ENCODE data around the gene ALOX15B.

The ALOX15B gene

GRCh38 chr17:8039611-8040168 is 831 bp downstream of the ALOX15B start:
- DNase-seq (ENCODE audit: low read depth in 2 of 3, low spot score in 1 of 3) = no peak

GRCh38 chr17:8041249-8041928 is 2.5 kb downstream of the ALOX15B start:
- DNase-seq (ENCODE audit: low read depth in 2 of 3, low spot score in 1 of 3) = peak in 1 of 3 donors; percentile 22

DNA sequence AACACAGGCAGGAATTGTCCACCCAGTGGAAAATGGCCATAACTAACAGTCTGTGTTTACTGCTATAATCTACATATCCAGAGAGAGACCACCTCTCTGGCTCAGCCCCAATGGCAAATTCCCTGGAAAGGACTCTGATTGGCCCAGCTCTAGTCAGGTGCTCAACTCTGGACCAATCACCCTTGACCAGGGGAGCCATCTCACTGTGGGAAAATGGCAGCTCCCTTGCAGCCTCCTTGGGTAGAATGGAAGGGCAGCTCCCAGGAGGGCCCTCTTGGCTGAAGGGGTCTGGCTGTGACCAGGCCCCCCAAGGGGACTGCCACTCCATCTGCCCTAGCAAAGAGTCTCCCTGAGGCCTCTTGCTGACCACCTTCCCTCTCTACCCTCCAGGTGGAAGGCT is 3.1 kb downstream of the ALOX15B start:
- no peak for DNase-seq (ENCODE audit: low read depth in 2 of 3, low spot score in 1 of 3)

DNA sequence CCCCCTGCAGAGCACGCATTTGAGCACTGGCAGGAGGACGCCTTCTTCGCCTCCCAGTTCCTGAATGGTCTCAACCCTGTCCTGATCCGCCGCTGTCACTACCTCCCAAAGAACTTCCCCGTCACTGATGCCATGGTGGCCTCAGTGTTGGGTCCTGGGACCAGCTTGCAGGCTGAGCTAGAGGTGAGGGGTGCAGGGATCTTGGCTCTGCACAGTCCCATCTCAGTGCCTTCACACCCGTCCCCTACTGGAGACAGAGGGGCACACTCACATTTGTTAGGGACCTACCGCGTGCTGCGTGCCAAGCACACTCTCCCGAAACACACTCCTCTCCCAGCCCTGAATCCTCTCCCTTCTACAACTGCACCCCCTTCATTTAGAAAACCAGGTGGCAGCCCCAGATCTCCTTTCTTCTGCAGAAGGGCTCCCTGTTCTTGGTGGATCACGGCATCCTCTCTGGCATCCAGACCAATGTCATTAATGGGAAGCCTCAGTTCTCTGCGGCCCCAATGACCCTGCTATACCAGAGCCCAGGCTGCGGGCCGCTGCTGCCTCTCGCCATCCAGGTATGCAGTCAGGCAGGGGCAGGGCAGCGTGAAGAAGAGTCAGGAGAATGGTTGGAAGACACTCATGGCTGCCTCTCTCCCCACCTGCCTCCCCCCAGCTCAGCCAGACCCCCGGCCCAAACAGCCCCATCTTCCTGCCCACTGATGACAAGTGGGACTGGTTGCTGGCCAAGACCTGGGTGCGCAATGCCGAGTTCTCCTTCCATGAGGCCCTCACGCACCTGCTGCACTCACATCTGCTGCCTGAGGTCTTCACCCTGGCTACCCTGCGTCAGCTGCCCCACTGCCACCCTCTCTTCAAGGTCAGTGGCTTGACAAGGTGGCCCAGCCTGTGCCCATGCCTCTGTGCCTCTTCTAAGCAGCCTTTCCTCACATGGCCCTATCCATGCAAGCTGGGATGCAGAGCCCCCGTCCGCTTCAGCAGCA is 6.3 kb downstream of the ALOX15B start:
- no peak for DNase-seq (ENCODE audit: low read depth in 2 of 3, low spot score in 1 of 3)

GRCh38 chr17:8046306-8046928 is 7.6 kb downstream of the ALOX15B start:
- DNase-seq (ENCODE audit: low read depth in 2 of 3, low spot score in 1 of 3) = no peak

DNA sequence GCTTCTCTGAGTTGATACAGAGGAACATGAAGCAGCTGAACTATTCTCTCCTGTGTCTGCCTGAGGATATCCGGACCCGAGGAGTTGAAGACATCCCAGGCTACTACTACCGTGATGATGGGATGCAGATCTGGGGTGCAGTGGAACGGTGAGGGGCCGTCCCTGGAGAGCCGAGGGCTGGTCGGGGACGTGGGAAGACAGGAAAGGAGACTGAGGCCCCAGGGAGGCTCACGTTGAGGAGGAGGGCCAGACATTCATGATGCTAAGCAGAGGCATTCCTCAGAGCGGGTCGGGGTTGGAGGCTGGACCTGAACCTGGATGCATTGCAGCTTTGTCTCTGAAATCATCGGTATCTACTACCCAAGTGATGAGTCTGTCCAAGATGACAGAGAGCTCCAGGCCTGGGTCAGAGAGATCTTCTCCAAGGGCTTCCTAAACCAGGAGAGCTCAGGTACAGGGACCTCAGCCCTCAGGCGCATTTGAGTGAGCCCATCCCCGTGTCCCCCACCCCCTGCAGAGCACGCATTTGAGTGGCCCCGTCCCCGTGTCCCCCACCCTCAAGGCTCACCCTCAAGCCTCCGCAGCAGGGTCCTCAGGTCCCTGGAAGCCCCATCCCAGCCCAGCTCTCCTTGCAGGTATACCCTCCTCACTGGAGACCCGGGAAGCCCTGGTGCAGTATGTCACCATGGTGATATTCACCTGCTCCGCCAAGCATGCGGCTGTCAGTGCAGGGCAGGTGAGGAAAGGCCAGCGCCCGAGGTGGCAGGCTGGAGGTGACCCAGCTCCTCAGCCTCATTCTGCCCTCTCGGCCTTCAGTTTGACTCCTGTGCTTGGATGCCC is 8.3 kb downstream of the ALOX15B start:
- no peak for DNase-seq (ENCODE audit: low read depth in 2 of 3, low spot score in 1 of 3)

- no peak for DNase-seq (ENCODE audit: low read depth in 2 of 3, low spot score in 1 of 3)
These were observed 8.9 kb downstream of the ALOX15B start for GRCh38 chr17:8047769-8048110.

DNA sequence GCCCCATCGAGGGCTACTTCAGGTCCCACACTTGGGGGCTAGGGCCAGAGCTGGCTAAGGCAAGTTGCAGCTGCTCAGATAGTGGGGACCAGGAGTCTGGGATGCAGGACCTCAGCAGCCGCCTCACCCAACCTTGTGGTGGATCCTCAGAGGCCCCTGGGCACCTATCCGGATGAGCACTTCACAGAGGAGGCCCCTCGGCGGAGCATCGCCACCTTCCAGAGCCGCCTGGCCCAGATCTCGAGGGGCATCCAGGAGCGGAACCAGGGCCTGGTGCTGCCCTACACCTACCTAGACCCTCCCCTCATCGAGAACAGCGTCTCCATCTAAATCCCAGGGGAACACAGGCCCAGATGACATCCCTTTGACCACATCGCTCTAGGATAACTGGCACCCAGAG is 9.4 kb downstream of the ALOX15B start:
- DNase-seq (ENCODE audit: low read depth in 2 of 3, low spot score in 1 of 3) = no peak

- no peak for DNase-seq (ENCODE audit: low read depth in 2 of 3, low spot score in 1 of 3)
These were observed 9.9 kb downstream of the ALOX15B start for GRCh38 chr17:8048736-8049135.

DNA sequence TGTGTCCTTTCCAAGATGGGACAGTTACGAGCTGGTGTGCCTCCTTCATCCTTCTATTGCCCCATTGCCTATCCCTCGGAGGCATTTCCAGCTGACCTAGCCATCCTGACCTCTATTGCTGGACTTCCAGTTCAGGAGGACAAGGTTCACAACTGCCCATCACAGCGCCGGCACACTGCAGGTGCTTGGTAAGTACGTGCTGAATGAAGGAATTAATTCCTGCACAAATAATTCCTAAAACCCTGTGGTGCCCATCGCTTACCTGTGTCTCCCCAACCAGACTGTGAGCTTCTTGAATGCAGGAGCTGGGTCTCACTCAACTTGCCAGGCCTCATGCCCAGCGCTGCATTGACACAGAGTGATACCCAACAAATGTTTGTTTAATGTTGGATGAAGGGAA is 13.0 kb downstream of the ALOX15B start:
- no peak for DNase-seq (ENCODE audit: low read depth in 2 of 3, low spot score in 1 of 3)

GRCh38 chr17:8052256-8053252 is 13.7 kb downstream of the ALOX15B start:
- no peak for DNase-seq (ENCODE audit: low read depth in 2 of 3, low spot score in 1 of 3)

- DNase-seq (ENCODE audit: low read depth in 2 of 3, low spot score in 1 of 3) = no peak
These were observed 14.7 kb downstream of the ALOX15B start for GRCh38 chr17:8053600-8053999.

DNA sequence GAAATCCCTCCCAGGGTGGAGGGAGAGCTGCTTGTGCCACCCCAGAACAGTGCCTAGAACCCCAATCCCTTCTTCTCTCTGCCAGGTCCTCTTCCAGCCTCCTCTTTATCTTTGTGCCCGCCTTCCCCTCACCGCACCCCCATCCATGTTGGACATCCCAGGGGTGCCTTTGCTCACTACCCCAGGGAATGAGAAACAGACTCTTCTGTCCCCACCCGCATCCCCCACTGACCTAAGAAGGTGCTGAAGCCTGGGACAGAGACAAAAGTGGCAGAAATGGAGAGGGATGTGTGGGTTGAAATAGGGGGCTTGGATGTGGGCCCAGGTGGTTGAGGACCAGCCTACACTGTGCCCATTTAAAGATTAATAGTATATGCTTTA is 17.0 kb downstream of the ALOX15B start:
- DNase-seq (ENCODE audit: low read depth in 2 of 3, low spot score in 1 of 3) = no peak

DNA sequence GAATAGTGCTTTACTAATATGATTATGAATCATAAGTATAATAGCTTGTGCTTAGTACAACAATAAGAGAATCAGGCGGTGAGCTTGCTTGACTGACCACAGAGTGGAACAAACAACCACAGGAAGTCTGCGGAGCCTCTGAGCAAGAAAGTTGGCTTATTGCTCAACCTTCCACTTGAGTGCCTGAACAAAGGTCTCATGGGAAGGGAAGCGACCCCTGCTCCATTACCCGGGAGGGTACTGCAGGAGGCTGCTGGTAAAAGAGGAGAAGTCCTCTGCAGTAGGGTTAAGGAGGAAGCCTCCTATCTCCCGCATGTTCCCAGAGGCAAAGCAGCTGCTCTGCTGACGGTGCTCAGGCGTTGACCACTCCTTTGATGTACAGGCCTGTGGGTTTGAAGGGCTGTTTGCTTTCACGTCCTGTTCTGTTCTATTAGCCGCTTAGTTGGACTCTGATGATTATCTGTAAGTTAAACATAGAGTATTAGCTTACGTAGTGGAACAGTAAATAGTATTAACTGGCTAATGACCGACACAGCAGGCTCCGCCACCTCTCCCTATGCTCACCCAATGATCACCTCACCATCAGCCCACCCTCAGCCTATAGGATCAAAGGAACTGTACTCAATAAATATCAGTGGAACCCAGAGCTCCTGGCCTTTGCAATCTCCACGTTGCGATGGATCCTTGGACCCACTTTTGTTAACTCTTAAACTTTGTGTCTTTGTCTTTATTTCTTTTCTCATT is 17.5 kb downstream of the ALOX15B start:
- peak in 2 of 3 donors; percentile 21 to 37 for DNase-seq (ENCODE audit: low read depth in 2 of 3, low spot score in 1 of 3)

DNA sequence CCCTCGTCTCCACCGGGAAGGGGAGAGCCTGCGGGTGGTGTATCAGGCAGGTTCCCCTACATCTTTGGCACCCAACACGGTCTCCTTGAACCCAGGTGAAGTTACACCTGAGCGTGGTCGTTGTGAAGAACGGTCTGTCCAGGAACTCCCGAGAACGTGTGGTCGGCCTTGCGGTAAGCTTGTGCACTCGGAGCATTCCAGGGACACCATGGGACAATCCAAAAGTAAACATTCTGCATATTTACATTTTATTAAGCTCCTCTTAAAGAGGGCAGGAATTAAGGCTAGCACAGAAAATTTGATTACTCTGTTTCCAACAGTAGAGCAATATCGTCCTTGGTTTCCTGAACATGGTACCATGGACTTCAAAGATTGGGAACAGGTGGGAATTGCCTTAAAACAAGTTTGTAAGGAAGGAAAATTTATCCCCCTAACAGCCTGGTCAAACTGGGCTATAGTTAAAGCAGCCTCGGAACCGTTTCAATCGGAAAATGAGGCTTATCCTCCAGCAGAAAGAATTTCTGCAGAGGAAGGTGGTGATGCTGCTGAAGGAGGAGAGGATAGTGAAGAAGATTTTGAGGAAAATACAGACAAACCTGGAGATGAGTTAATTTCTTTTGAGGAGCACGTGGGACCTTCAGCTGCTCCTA is 18.2 kb downstream of the ALOX15B start:
- no peak for DNase-seq (ENCODE audit: low read depth in 2 of 3, low spot score in 1 of 3)

DNA sequence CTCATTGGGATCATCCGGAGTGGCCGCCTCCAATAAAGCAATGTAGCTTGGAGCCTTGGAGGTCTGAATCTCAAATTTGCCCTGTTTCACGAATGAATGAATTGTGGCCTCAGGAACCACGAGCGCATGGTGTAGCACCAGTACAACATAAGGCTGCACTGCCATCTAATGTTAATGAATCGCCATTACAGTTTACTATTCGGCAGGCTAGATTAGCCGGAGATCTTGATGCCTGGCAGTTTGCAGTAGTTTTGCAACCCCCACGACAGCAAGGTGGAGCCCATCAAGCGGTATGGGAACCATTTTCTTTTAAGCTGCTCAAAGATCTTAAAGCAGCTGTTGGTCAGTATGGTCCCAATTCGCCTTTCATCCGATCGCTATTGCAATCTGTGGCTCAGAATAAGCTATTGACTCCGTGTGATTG is 18.8 kb downstream of the ALOX15B start:
- peak in 1 of 3 donors; percentile 67 for DNase-seq (ENCODE audit: low read depth in 2 of 3, low spot score in 1 of 3)

GRCh38 chr17:8059131-8059530 is 20.3 kb downstream of the ALOX15B start:
- DNase-seq (ENCODE audit: low read depth in 2 of 3, low spot score in 1 of 3) = no peak

DNA sequence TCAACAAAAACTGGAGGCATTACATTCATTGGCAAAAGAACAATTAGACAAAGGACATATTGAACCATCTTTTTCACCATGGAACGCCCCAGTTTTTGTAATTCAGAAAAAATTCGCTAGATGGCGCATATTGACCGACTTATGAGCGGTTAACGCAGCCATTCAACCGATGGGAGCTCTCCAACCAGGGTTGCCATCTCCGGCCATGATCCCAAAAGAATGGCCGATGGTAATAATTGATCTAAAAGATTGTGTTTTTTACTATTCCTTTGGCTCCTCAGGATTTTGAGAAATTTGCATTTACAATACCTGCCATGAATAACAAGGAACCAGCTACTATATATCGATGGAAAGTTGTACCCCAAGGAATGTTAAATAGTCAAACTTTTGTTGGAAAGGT is 21.4 kb downstream of the ALOX15B start:
- peak in 2 of 3 donors; percentile 27 to 89 for DNase-seq (ENCODE audit: low read depth in 2 of 3, low spot score in 1 of 3)

Measured in stimulated activated CD4-positive, alpha-beta T cell treated with anti-CD3 and anti-CD28 coated beads, Interleukin-12 subunit alpha, Interleukin-12 subunit beta, amount 100 ng/mL, for 48 hours (primary cell).